GM19099 (cell line): ENCODE measurements around the gene HESX1.

Experiments
- POLR2A ChIP-seq: IDR thresholded peaks from 3 replicates; pipeline ENCODE4 v1.6.1; 2011; ENCODE audit warnings: low read depth; ENCODE audit not compliant: insufficient read length; ENCODE audit errors: extremely low read depth

The HESX1 gene

GRCh38 chr3:57160076-57160764 lies 39.6 kb downstream of the HESX1 start:
- no peak for TF ChIP-seq POLR2A

- no peak for TF ChIP-seq POLR2A
Observed at GRCh38 chr3:57158813-57159738, 40.7 kb downstream of the HESX1 start.

GRCh38 chr3:57158325-57158724 lies 41.5 kb downstream of the HESX1 start:
- no peak for TF ChIP-seq POLR2A

- no peak for TF ChIP-seq POLR2A
Observed at GRCh38 chr3:57157545-57157944, 42.2 kb downstream of the HESX1 start.

- TF ChIP-seq POLR2A: no peak
Observed at GRCh38 chr3:57155310-57155643, 44.5 kb downstream of the HESX1 start.

- TF ChIP-seq POLR2A: no peak
Observed at GRCh38 chr3:57154470-57155309, 45.1 kb downstream of the HESX1 start.

GRCh38 chr3:57152151-57153143 lies 47.3 kb downstream of the HESX1 start:
- no peak for TF ChIP-seq POLR2A

- TF ChIP-seq POLR2A: no peak
Observed at GRCh38 chr3:57151749-57152148, 48.0 kb downstream of the HESX1 start.

GRCh38 chr3:57151021-57151449 lies 48.7 kb downstream of the HESX1 start:
- no peak for TF ChIP-seq POLR2A

- TF ChIP-seq POLR2A: no peak
Observed at GRCh38 chr3:57150113-57150581, 49.6 kb downstream of the HESX1 start.
